IPS DF 4.7 (cell line): ENCODE results near the gene PLEKHA7.

Source experiments
- DNase-seq: peaks from one replicate; pipeline ENCODE4 v3.0.0-alpha.2; 2013; ENCODE audit warnings: low spot score; ENCODE audit errors: extremely low read depth

PLEKHA7 gene

GRCh38 chr11:16815047-16815767, 199.0 kb downstream of the PLEKHA7 start:
- no peak for DNase-seq

GRCh38 chr11:16814410-16815046, 199.7 kb downstream of the PLEKHA7 start:
- DNase-seq = no peak

GRCh38 chr11:16813126-16813525, 201.1 kb downstream of the PLEKHA7 start:
- no peak for DNase-seq

- no peak for DNase-seq
These were observed 201.9 kb downstream of the PLEKHA7 start for GRCh38 chr11:16812274-16812673.

- DNase-seq = no peak
These were observed 202.8 kb downstream of the PLEKHA7 start for GRCh38 chr11:16811136-16812020.

- DNase-seq = no peak
These were observed 204.1 kb downstream of the PLEKHA7 start for GRCh38 chr11:16809886-16810668.

- DNase-seq = no peak
These were observed 206.9 kb downstream of the PLEKHA7 start for GRCh38 chr11:16807306-16807705.

- no peak for DNase-seq
These were observed 207.4 kb downstream of the PLEKHA7 start for GRCh38 chr11:16806791-16807190.

GRCh38 chr11:16805938-16806337, 208.3 kb downstream of the PLEKHA7 start:
- no peak for DNase-seq

- DNase-seq = no peak
These were observed 209.9 kb downstream of the PLEKHA7 start for GRCh38 chr11:16804104-16804947.

- DNase-seq = no peak
These were observed 212.8 kb downstream of the PLEKHA7 start for GRCh38 chr11:16801288-16801980.

- DNase-seq = no peak
These were observed 213.8 kb downstream of the PLEKHA7 start for GRCh38 chr11:16800382-16800781.

GRCh38 chr11:16799890-16800289, 214.3 kb downstream of the PLEKHA7 start:
- DNase-seq = no peak

GRCh38 chr11:16799221-16799620, 215.0 kb downstream of the PLEKHA7 start:
- no peak for DNase-seq

- no peak for DNase-seq
These were observed 216.4 kb downstream of the PLEKHA7 start for GRCh38 chr11:16797776-16798175.

- no peak for DNase-seq
These were observed 217.9 kb downstream of the PLEKHA7 start for GRCh38 chr11:16796311-16796710.

GRCh38 chr11:16795146-16795545, 219.1 kb downstream of the PLEKHA7 start:
- DNase-seq = no peak

GRCh38 chr11:16794047-16794818, 220.0 kb downstream of the PLEKHA7 start:
- DNase-seq = no peak

- DNase-seq = no peak
These were observed 220.7 kb downstream of the PLEKHA7 start for GRCh38 chr11:16793511-16793910.
